Stomach (tissue), 9 donors: ENCODE data around the gene LST1. TPM values are rescaled to one million over a fixed set of nuclear protein-coding genes. Genes with fewer than 3 reads are reported as not detected.
A peak's percentile ranks its signal among the peaks of the same experiment; 100 is the strongest.

Experiments used
- DNase-seq, 2 donors: peaks; one replicate each; pipeline versions ENCODE4 v3.0.0 to v3.0.0-alpha.2; 2013 to 2019
- H3K27ac ChIP-seq, 5 donors: fragments of 200-600 bp in 4 of 5; sonication (generic) in 4 of 5; one replicate each; pipeline ENCODE4 v1.5.1; 2013 to 2019; ENCODE audit warnings: mild to moderate bottlenecking in 1 of 5, moderate library complexity in 1 of 5
- H3K27me3 ChIP-seq, 3 donors: fragments of 200-600 bp; sonication (generic); one replicate each; pipeline ENCODE4 v1.5.1; 2017 to 2019; ENCODE audit warnings: mixed run types in 1 of 3
- H3K36me3 ChIP-seq, 4 donors: fragments of 200-600 bp; sonication (generic); 1 replicate in 3 of 4; 2 replicates in 1 of 4; pipeline ENCODE4 v1.5.1; 2016 to 2019
- H3K4me1 ChIP-seq, 4 donors: fragments of 200-600 bp; sonication (generic); one replicate each; pipeline ENCODE4 v1.5.1; 2016 to 2019
- H3K4me3 ChIP-seq, 4 donors: fragments of 200-600 bp; sonication (generic) in 3 of 4; one replicate each; pipeline ENCODE4 v1.5.1; 2016 to 2019; ENCODE audit warnings: mild to moderate bottlenecking in 1 of 4
- H3K9me3 ChIP-seq, 4 donors: fragments of 200-600 bp; sonication (generic); one replicate each; pipeline ENCODE4 v1.5.1; 2016 to 2019
- CTCF ChIP-seq, 7 experiments: fragments of 450-650 bp in 4 of 7; fragments of 200-600 bp in 3 of 7; sonication (generic) in 3 of 7; IDR thresholded peaks; one replicate each; pipeline ENCODE4 v1.5.1; 2016 to 2019; ENCODE audit warnings: antibody characterized with exemption in 7 of 7, control low read depth in 2 of 7, mild to moderate bottlenecking in 1 of 7
- EP300 ChIP-seq: sonication (generic); formaldehyde crosslinking; IDR thresholded peaks from one replicate; pipeline ENCODE4 v1.6.1; 2017; ENCODE audit warnings: antibody characterized with exemption
- POLR2A ChIP-seq, 4 donors: fragments of 450-650 bp; IDR thresholded peaks; one replicate each; pipeline ENCODE4 v1.6.1; 2016; ENCODE audit warnings: antibody characterized with exemption in 4 of 4, control low read depth in 2 of 4, mild to moderate bottlenecking in 1 of 4, moderate library complexity in 1 of 4
- POLR2AphosphoS5 ChIP-seq, 3 donors: sonication (generic); formaldehyde crosslinking; IDR thresholded peaks; one replicate each; pipeline ENCODE4 v1.6.1; 2016; ENCODE audit warnings: antibody characterized with exemption in 3 of 3
- WGBS, 5 donors: extraction: QIAGEN DNeasy Blood & Tissue Kit in 3 of 5; methylation state at CpG; one replicate each; pipeline versions ENCODE4 v1.1.5 to v1.1.7; 2013 to 2018; 5-methylcytosine and 5-hydroxymethylcytosine counted together
- intact Hi-C: fragments of 100-400 bp; cut with DNase I; formaldehyde crosslinking; loops from one replicate; pipeline ENCODE4 v1.15.1; 2023; ENCODE audit warnings: low total_unique reads
- polyA plus RNA-seq, 3 donors: library from polyadenylated mRNA; stranded (reverse); fragments of 200-250 nt; gene quantifications; one replicate each; pipeline ENCODE4 v1.2.3, GENCODE V29; 2013
- total RNA-seq, 5 donors: library from RNA; depleted of rRNA; stranded (reverse); fragments of >200 nt; gene quantifications; one replicate each; pipeline versions ENCODE4 v1.1.0 to v1.2.3, GENCODE V29; 2014 to 2016
- donor health status: healthy with polysubstance abuse.
- donor health status: Bipolar disorder and iron deficiency.
- donor health status: healthy.

Gene LST1
- total and polyA plus RNA-seq, 8 donors, result 2.9 to 35.4 (median 8.8) TPM; not detected in 3

- Histone ChIP-seq H3K4me3 (no peak overlapping the region), H3K27ac (no peak overlapping the region), H3K9me3 (no peaks in the 10 kb centered on the region), H3K36me3 (no peaks in the 10 kb centered on the region), H3K27me3 (no peaks in the 10 kb centered on the region), H3K4me1 (peaks cover 9 to 45% (median 19%) of the 10 kb centered on the region in 4 donors)
- TF ChIP-seq POLR2A (IDR thresholded peaks at IDR 0.05) (no peak), EP300 (no peak), CTCF (IDR thresholded peaks at IDR 0.05) (no peak), POLR2AphosphoS5 (IDR thresholded peaks at IDR 0.05) (no peak)
- intact Hi-C loops, result no loop called here
- 75 to 82% (median 78%) methylated on average over 12 of the region's 12 CpGs for WGBS, 5 donors
- no peak for DNase-seq
Observed at GRCh38 chr6:31578184-31579118, 7.6 kb upstream of the LST1 start.

- 78 to 86% (median 80%) methylated on average over 3 of the region's 3 CpGs for whole genome bisulfite sequencing, 5 donors
- Histone ChIP-seq H3K27ac (no peak overlapping the region), H3K27me3 (no peaks in the 10 kb centered on the region), H3K36me3 (no peaks in the 10 kb centered on the region), H3K4me3 (no peak overlapping the region), H3K9me3 (no peaks in the 10 kb centered on the region), H3K4me1 (peaks cover 9 to 45% (median 19%) of the 10 kb centered on the region in 4 donors)
- no peak for DNase-seq
- TF ChIP-seq CTCF (IDR thresholded peaks at IDR 0.05), result no peak
- TF ChIP-seq POLR2AphosphoS5 (IDR thresholded peaks at IDR 0.05), result no peak
- TF ChIP-seq EP300, result no peak
- no peak for TF ChIP-seq POLR2A (IDR thresholded peaks at IDR 0.05)
- intact Hi-C loops, result no loop called here
Observed at GRCh38 chr6:31579119-31579505, 7.0 kb upstream of the LST1 start.

GRCh38 chr6:31579546-31580437 lies 6.3 kb upstream of the LST1 start:
- 87 to 93% (median 91%) methylated on average over 8 of the region's 8 CpGs for WGBS, 5 donors
- H3K4me3 ChIP-seq, result peak overlapping the region in 3 of 4 donors; percentile 65 to 76 (median 74)
- peak overlapping the region in 3 of 5 donors; percentile 86 to 89 (median 89) for H3K27ac ChIP-seq
- H3K9me3 ChIP-seq, result no peaks in the 10 kb centered on the region
- TF ChIP-seq CTCF (IDR thresholded peaks at IDR 0.05) (no peak), POLR2A (IDR thresholded peaks at IDR 0.05) (no peak), EP300 (no peak), POLR2AphosphoS5 (IDR thresholded peaks at IDR 0.05) (no peak)
- peaks cover 9 to 49% (median 19%) of the 10 kb centered on the region in 4 donors for H3K4me1 ChIP-seq
- no peaks in the 10 kb centered on the region for H3K36me3 ChIP-seq
- DNase-seq, result no peak
- intact Hi-C loops, result no loop called here
- no peaks in the 10 kb centered on the region for H3K27me3 ChIP-seq

GRCh38 chr6:31580438-31580740 lies 5.7 kb upstream of the LST1 start:
- no peak for DNase-seq
- Histone ChIP-seq H3K9me3 (no peaks in the 10 kb centered on the region), H3K36me3 (no peaks in the 10 kb centered on the region), H3K4me1 (peaks cover 9 to 50% (median 19%) of the 10 kb centered on the region in 4 donors), H3K27ac (peak overlapping the region; percentile 25 to 89 (median 86)), H3K4me3 (peak overlapping the region; percentile 65 to 76 (median 72)), H3K27me3 (no peaks in the 10 kb centered on the region)
- TF ChIP-seq POLR2AphosphoS5 (IDR thresholded peaks at IDR 0.05), result no peak
- no peak for TF ChIP-seq CTCF (IDR thresholded peaks at IDR 0.05)
- TF ChIP-seq POLR2A (IDR thresholded peaks at IDR 0.05), result no peak
- no peak for TF ChIP-seq EP300
- 35 to 45% (median 42%) methylated on average over 11 of the region's 11 CpGs for WGBS, 5 donors
- intact Hi-C loops, result no loop called here
